ENCODE measurements around the gene DLGAP1. TPM values are rescaled to one million over a fixed set of nuclear protein-coding genes. Genes with fewer than 3 reads are reported as not detected.

Gene DLGAP1
- total RNA-seq, 3 donors from 2014 or later (not counting 1 experiment from before 2014, with no cell fraction given) = not detected

- Histone ChIP-seq H3K4me3 (ENCODE audit: low read length) (no peak overlapping the region), H3K27ac (ENCODE audit: low read length) (no peak overlapping the region), H3K27me3 (ENCODE audit: control insufficient read depth, insufficient read depth, low read length) (peaks cover 11% of the 10 kb centered on the region), H3K9me3 (ENCODE audit: control insufficient read depth, insufficient read depth, low read length) (peaks cover 4% of the 10 kb centered on the region), H3K36me3 (ENCODE audit: control insufficient read depth, insufficient read depth, low read length) (no peaks in the 10 kb centered on the region), H3K4me1 (ENCODE audit: control insufficient read depth, insufficient read depth, low read length) (no peaks in the 10 kb centered on the region)
- DNase-seq = no peak
- Mint-ChIP-seq H3K4me3 (no peak overlapping the region), H3K36me3 (peaks cover 15% of the 10 kb centered on the region), H3K27ac (no peak overlapping the region), H3K4me1 (no peaks in the 10 kb centered on the region), H3K9me3 (peaks cover 2 to 11% of the 10 kb centered on the region in 2 donors), H3K27me3 (ENCODE audit: low read depth in 2 of 2) (peaks cover 15 to 40% of the 10 kb centered on the region in 2 donors)
- no peak for TF ChIP-seq CTCF (IDR thresholded peaks at IDR 0.05)
- 6% methylated on average over 46 of the region's 46 CpGs for WGBS (ENCODE audit: insufficient coverage)
- intact Hi-C loops (cut with micrococcal nuclease) = no loop called here
- no peak for ATAC-seq
Observed at GRCh38 chr18:4453874-4454536, 1.1 kb downstream of the DLGAP1 start.

DNA sequence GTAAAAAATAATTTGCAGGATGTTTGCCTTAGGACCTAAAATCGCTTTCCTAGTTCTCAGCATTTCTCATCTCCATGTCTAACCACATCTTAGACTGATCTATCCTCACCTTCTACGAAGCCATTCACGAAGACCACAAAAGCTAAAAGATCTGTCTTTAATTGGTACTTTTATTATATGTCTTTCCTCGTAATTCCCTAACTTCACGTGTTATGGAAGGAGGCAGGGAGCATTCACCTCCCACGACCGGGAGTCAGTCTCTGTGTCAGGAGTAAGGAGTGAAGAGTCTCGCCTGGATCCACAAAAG is 1.6 kb downstream of the DLGAP1 start:
- peaks cover 15 to 40% of the 10 kb centered on the region in 2 donors for H3K27me3 Mint-ChIP-seq (ENCODE audit: low read depth in 2 of 2)
- H3K4me3 Mint-ChIP-seq = no peak overlapping the region

DNA sequence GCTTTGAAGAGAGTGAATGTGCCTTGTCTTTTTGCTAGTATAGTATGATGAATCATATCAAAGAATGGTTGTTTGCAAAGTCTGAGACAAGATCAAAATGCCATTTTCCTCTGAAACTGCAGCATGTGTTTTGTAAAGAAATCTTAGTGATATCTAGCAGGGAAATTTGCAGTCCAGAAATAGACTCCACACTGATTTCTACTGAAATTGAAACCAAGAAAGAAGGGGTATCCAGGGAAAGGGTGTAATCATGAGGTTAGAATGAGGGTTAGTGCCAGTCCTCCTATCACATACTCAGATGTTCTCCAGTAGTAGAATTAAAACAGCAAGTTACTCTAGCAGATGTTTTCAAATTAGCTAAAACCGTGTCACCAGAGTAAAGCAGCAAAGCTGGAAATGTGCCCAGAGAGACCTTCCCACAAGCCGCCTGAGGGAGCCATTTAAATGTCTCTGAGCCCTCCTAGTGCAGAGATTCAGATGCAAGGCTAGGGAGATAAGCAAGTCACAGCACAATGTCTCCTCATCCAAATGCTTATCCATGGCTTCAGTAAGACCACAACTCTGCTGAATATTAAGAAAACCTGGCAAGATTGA is 4.9 kb downstream of the DLGAP1 start:
- DNase-seq (no peak), ATAC-seq (no peak)
- Histone ChIP-seq H3K27ac (ENCODE audit: low read length) (no peak overlapping the region), H3K4me3 (ENCODE audit: low read length) (no peak overlapping the region), H3K9me3 (ENCODE audit: control insufficient read depth, insufficient read depth, low read length) (no peaks in the 10 kb centered on the region), H3K36me3 (ENCODE audit: control insufficient read depth, insufficient read depth, low read length) (no peaks in the 10 kb centered on the region), H3K27me3 (ENCODE audit: control insufficient read depth, insufficient read depth, low read length) (peaks cover 6% of the 10 kb centered on the region), H3K4me1 (ENCODE audit: control insufficient read depth, insufficient read depth, low read length) (no peaks in the 10 kb centered on the region)
- 52% methylated on average over 2 of the region's 2 CpGs for WGBS (ENCODE audit: insufficient coverage)
- no peaks in the 10 kb centered on the region for H3K4me1 Mint-ChIP-seq
- H3K27ac Mint-ChIP-seq = no peak overlapping the region
- peaks cover 3 to 12% of the 10 kb centered on the region in 2 donors for H3K9me3 Mint-ChIP-seq
- TF ChIP-seq CTCF (IDR thresholded peaks at IDR 0.05) = no peak
- peaks cover 8% of the 10 kb centered on the region for H3K36me3 Mint-ChIP-seq
- H3K4me3 Mint-ChIP-seq = no peak overlapping the region
- intact Hi-C loops (cut with micrococcal nuclease) = no loop called here
- H3K27me3 Mint-ChIP-seq (ENCODE audit: low read depth in 2 of 2) = peaks cover 10 to 30% of the 10 kb centered on the region in 2 donors

More for the DNA sequence above, 1.6 kb downstream of the DLGAP1 start:
- H3K36me3 ChIP-seq (ENCODE audit: control insufficient read depth, insufficient read depth, low read length) = no peaks in the 10 kb centered on the region
- intact Hi-C loops (cut with micrococcal nuclease) = no loop called here
- H3K4me1 ChIP-seq (ENCODE audit: control insufficient read depth, insufficient read depth, low read length) = no peaks in the 10 kb centered on the region
- H3K4me1 Mint-ChIP-seq = no peaks in the 10 kb centered on the region
- H3K4me3 ChIP-seq (ENCODE audit: low read length) = no peak overlapping the region
- peaks cover 15% of the 10 kb centered on the region for H3K36me3 Mint-ChIP-seq
- no peak for ATAC-seq
- 18% methylated on average over 7 of the region's 8 CpGs for WGBS (ENCODE audit: insufficient coverage)
- no peak for TF ChIP-seq CTCF (IDR thresholded peaks at IDR 0.05)
- peaks cover 11% of the 10 kb centered on the region for H3K27me3 ChIP-seq (ENCODE audit: control insufficient read depth, insufficient read depth, low read length)
- no peak overlapping the region for H3K27ac ChIP-seq (ENCODE audit: low read length)
- DNase-seq = no peak
- H3K27ac Mint-ChIP-seq = no peak overlapping the region
- H3K9me3 Mint-ChIP-seq = peaks cover 0 to 11% of the 10 kb centered on the region in 2 donors
- no peaks in the 10 kb centered on the region for H3K9me3 ChIP-seq (ENCODE audit: control insufficient read depth, insufficient read depth, low read length)
